Measurements from ENCODE around the gene CDHR3.

The CDHR3 gene

GRCh38 chr7:106016331-106016730, 53.3 kb downstream of the CDHR3 start:
- Histone ChIP-seq H3K4me3 (ENCODE audit: insufficient read depth, low read length, poor library complexity, severe bottlenecking) (no peak overlapping the region), H3F3A (ENCODE audit: insufficient read depth) (no peaks in the 10 kb centered on the region), H2AFZ (ENCODE audit: low read depth, low read length, severe bottlenecking) (no peak overlapping the region), H3K27ac (ENCODE audit: low read depth, low read length) (no peak overlapping the region), H3K79me2 (ENCODE audit: insufficient read depth, low read length) (no peaks in the 10 kb centered on the region), H3K36me3 (ENCODE audit: low read length) (no peaks in the 10 kb centered on the region), H3K9me2 (replicated peaks; ENCODE audit: insufficient read depth, low read length) (no peaks in the 10 kb centered on the region), H3K4me2 (ENCODE audit: low read depth, low read length, poor library complexity, severe bottlenecking) (no peak overlapping the region), H3K27me3 (ENCODE audit: low read length) (no peaks in the 10 kb centered on the region), H3K9ac (ENCODE audit: low read length) (no peak overlapping the region), H3K9me3 (ENCODE audit: insufficient read depth, low read length) (no peaks in the 10 kb centered on the region), H4K20me1 (ENCODE audit: low read depth, low read length) (no peaks in the 10 kb centered on the region)
- TF ChIP-seq CTCF (IDR thresholded peaks at IDR 0.05; ENCODE audit: insufficient read depth, low read length, poor library complexity, severe bottlenecking) = no peak
- no peak for TF ChIP-seq EZH2phosphoT487 (conservative IDR thresholded peaks at IDR 0.05; ENCODE audit: low read length)

- Histone ChIP-seq H2AFZ (ENCODE audit: low read depth, low read length, severe bottlenecking) (no peak overlapping the region), H4K20me1 (ENCODE audit: low read depth, low read length) (no peaks in the 10 kb centered on the region), H3K4me3 (ENCODE audit: insufficient read depth, low read length, poor library complexity, severe bottlenecking) (no peak overlapping the region), H3K36me3 (ENCODE audit: low read length) (no peaks in the 10 kb centered on the region), H3K9me2 (replicated peaks; ENCODE audit: insufficient read depth, low read length) (no peaks in the 10 kb centered on the region), H3K9ac (ENCODE audit: low read length) (no peak overlapping the region), H3K4me2 (ENCODE audit: low read depth, low read length, poor library complexity, severe bottlenecking) (no peak overlapping the region), H3K27ac (ENCODE audit: low read depth, low read length) (no peak overlapping the region), H3F3A (ENCODE audit: insufficient read depth) (peaks cover 7% of the 10 kb centered on the region; the same call in 1 of the 2 replicates), H3K9me3 (ENCODE audit: insufficient read depth, low read length) (no peaks in the 10 kb centered on the region), H3K79me2 (ENCODE audit: insufficient read depth, low read length) (no peaks in the 10 kb centered on the region), H3K27me3 (ENCODE audit: low read length) (no peaks in the 10 kb centered on the region)
- no peak for TF ChIP-seq EZH2phosphoT487 (conservative IDR thresholded peaks at IDR 0.05; ENCODE audit: low read length)
- TF ChIP-seq CTCF (IDR thresholded peaks at IDR 0.05; ENCODE audit: insufficient read depth, low read length, poor library complexity, severe bottlenecking) = no peak
These were observed 54.6 kb downstream of the CDHR3 start for GRCh38 chr7:106017657-106018056.

- Histone ChIP-seq H3K4me2 (ENCODE audit: low read depth, low read length, poor library complexity, severe bottlenecking) (no peak overlapping the region), H4K20me1 (ENCODE audit: low read depth, low read length) (no peaks in the 10 kb centered on the region), H3K27ac (ENCODE audit: low read depth, low read length) (no peak overlapping the region), H3K9me3 (ENCODE audit: insufficient read depth, low read length) (no peaks in the 10 kb centered on the region), H3K36me3 (ENCODE audit: low read length) (no peaks in the 10 kb centered on the region), H3K79me2 (ENCODE audit: insufficient read depth, low read length) (no peaks in the 10 kb centered on the region), H3K4me3 (ENCODE audit: insufficient read depth, low read length, poor library complexity, severe bottlenecking) (no peak overlapping the region), H3K27me3 (ENCODE audit: low read length) (no peaks in the 10 kb centered on the region), H2AFZ (ENCODE audit: low read depth, low read length, severe bottlenecking) (no peak overlapping the region), H3F3A (ENCODE audit: insufficient read depth) (peaks cover 13% of the 10 kb centered on the region; the same call in 1 of the 2 replicates), H3K9ac (ENCODE audit: low read length) (no peak overlapping the region), H3K9me2 (replicated peaks; ENCODE audit: insufficient read depth, low read length) (no peaks in the 10 kb centered on the region)
- TF ChIP-seq CTCF (IDR thresholded peaks at IDR 0.05; ENCODE audit: insufficient read depth, low read length, poor library complexity, severe bottlenecking) = no peak
- no peak for TF ChIP-seq EZH2phosphoT487 (conservative IDR thresholded peaks at IDR 0.05; ENCODE audit: low read length)
These were observed 55.8 kb downstream of the CDHR3 start for GRCh38 chr7:106018566-106019469.

All from SU-DHL-6 (cell line).